ENCODE results near the gene SPRR1B.

GRCh38 chr1:153049211-153049610 is 18.2 kb downstream of the SPRR1B start:
- TF ChIP-seq, protein P1, sequence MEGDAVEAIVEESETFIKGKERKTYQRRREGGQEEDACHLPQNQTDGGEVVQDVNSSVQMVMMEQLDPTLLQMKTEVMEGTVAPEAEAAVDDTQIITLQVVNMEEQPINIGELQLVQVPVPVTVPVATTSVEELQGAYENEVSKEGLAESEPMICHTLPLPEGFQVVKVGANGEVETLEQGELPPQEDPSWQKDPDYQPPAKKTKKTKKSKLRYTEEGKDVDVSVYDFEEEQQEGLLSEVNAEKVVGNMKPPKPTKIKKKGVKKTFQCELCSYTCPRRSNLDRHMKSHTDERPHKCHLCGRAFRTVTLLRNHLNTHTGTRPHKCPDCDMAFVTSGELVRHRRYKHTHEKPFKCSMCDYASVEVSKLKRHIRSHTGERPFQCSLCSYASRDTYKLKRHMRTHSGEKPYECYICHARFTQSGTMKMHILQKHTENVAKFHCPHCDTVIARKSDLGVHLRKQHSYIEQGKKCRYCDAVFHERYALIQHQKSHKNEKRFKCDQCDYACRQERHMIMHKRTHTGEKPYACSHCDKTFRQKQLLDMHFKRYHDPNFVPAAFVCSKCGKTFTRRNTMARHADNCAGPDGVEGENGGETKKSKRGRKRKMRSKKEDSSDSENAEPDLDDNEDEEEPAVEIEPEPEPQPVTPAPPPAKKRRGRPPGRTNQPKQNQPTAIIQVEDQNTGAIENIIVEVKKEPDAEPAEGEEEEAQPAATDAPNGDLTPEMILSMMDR (IDR thresholded peaks at IDR 0.05 in 2 of 3, conservative IDR thresholded peaks at IDR 0.05 in 1 of 3; ENCODE audit: insufficient read depth in 2 of 3, low read depth in 1 of 3, low read length in 3 of 3): no peak
- no peak for TF ChIP-seq SMC3 (conservative IDR thresholded peaks at IDR 0.05; ENCODE audit: insufficient read depth, low read depth, low read length)
- TF ChIP-seq JUND (IDR thresholded peaks at IDR 0.05; ENCODE audit: borderline replicate concordance, low read depth, low read length): no peak
- TF ChIP-seq JUND (tag; IDR thresholded peaks at IDR 0.05; ENCODE audit: borderline replicate concordance, low read depth, low read length): no peak
- TF ChIP-seq ZFP30 (CRISPR knock-in tag; IDR thresholded peaks at IDR 0.05; ENCODE audit: borderline replicate concordance): no peak
- TF ChIP-seq ETV6 (IDR thresholded peaks at IDR 0.05; ENCODE audit: borderline replicate concordance in 1 of 2, low read depth in 2 of 2, low read length in 1 of 2): no peak
- TF ChIP-seq ETV6 (CRISPR knock-in tag; IDR thresholded peaks at IDR 0.05; ENCODE audit: borderline replicate concordance): no peak
- TF ChIP-seq BCL6 (CRISPR knock-in tag; IDR thresholded peaks at IDR 0.05): no peak
- no peak for TF ChIP-seq NBN (IDR thresholded peaks at IDR 0.05; ENCODE audit: low read depth)
- no peak for TF ChIP-seq ZKSCAN3 (CRISPR knock-in tag; IDR thresholded peaks at IDR 0.05)
- no peak for TF ChIP-seq SP1 (CRISPR knock-in tag; IDR thresholded peaks at IDR 0.05)
- TF ChIP-seq NRF1 (conservative IDR thresholded peaks at IDR 0.05 in 1 of 2, IDR thresholded peaks at IDR 0.05 in 1 of 2): no peak
- no peak for TF ChIP-seq NFYB (IDR thresholded peaks at IDR 0.05; ENCODE audit: extremely low read depth, insufficient read length)
- TF ChIP-seq FOXJ3 (CRISPR knock-in tag; IDR thresholded peaks at IDR 0.05): no peak
